Measurements from ENCODE around the gene PTPN3. TPM values are rescaled to one million over a fixed set of nuclear protein-coding genes. Genes with fewer than 3 reads are reported as not detected.

Gene PTPN3
- polyA plus RNA-seq, 2 of the 4 experiments (the other 2 are of a cell fraction), result 8.9 to 20.3 TPM

GRCh38 chr9:109401169-109401989, 96.7 kb downstream of the PTPN3 start:
- DNase-seq (ENCODE audit: low read depth in 1 of 2, low spot score in 1 of 2), result peak; percentile 67 to 74
- Histone ChIP-seq H3K9me3 (no peaks in the 10 kb centered on the region), H3K27ac (no peak overlapping the region), H3K4me2 (no peak overlapping the region), H3K4me1 (no peaks in the 10 kb centered on the region), H3K4me3 (no peak overlapping the region)
- no peak for FAIRE-seq
- TF ChIP-seq EHF (CRISPR knock-in tag; IDR thresholded peaks at IDR 0.05) (no peak), CTCF (IDR thresholded peaks at IDR 0.05) (peak; percentile 91), E2F6 (IDR thresholded peaks at IDR 0.05; ENCODE audit: borderline replicate concordance, low read depth) (no peak), JUN (IDR thresholded peaks at IDR 0.05) (no peak), RARB (CRISPR knock-in tag; IDR thresholded peaks at IDR 0.05) (no peak), SMC3 (IDR thresholded peaks at IDR 0.05) (peak; percentile 80), NR3C1 (IDR thresholded peaks at IDR 0.05) (no peak), RAD21 (conservative IDR thresholded peaks at IDR 0.05 in 1 of 2, IDR thresholded peaks at IDR 0.05 in 1 of 2) (peak; percentile 78 to 80)
- ChIA-PET POLR2A (no interaction called here), CTCF (interaction anchor here (0.6 to 5.0 kb wide), 39 partner anchors 10 to 524 kb away, joined by 3 to 31 read pairs (median 3); partner anchors contain the start of gene EPB41L4B)
- peak; percentile 98 for ATAC-seq
- WGBS (ENCODE audit: missing lambda C conversion rate), result 54% methylated on average over 13 of the region's 13 CpGs

- DNase-seq (ENCODE audit: low read depth in 1 of 2, low spot score in 1 of 2) (no peak), FAIRE-seq (no peak), ATAC-seq (no peak)
- 89% methylated on average over 6 of the region's 6 CpGs for WGBS (ENCODE audit: missing lambda C conversion rate)
- Histone ChIP-seq H3K4me2 (no peak overlapping the region), H3K27ac (no peak overlapping the region), H3K9me3 (no peaks in the 10 kb centered on the region), H3K4me1 (no peaks in the 10 kb centered on the region), H3K4me3 (no peak overlapping the region)
- ChIA-PET CTCF (interaction anchor here (0.6 to 5.0 kb wide), 7 partner anchors 12 to 750 kb away, joined by 3 to 31 read pairs (median 3); no protein-coding TSS in a partner anchor), POLR2A (no interaction called here)
- TF ChIP-seq CTCF (IDR thresholded peaks at IDR 0.05) (no peak), ELK1 (IDR thresholded peaks at IDR 0.05; ENCODE audit: low read depth, low read length) (no peak), TP53 (CRISPR knock-in tag; IDR thresholded peaks at IDR 0.05) (no peak), KDM5A (IDR thresholded peaks at IDR 0.05) (no peak), MAZ (IDR thresholded peaks at IDR 0.05; ENCODE audit: borderline replicate concordance, low read depth, low read length) (no peak), CHD2 (IDR thresholded peaks at IDR 0.05; ENCODE audit: low read length, partially characterized antibody) (no peak), ATOH8 (CRISPR knock-in tag; IDR thresholded peaks at IDR 0.05; ENCODE audit: low read depth) (no peak), FOXS1 (CRISPR knock-in tag; IDR thresholded peaks at IDR 0.05) (no peak), CBX2 (IDR thresholded peaks at IDR 0.05; ENCODE audit: borderline replicate concordance, low read depth) (no peak), CHD4 (IDR thresholded peaks at IDR 0.05; ENCODE audit: borderline replicate concordance) (no peak), MAX (IDR thresholded peaks at IDR 0.05) (no peak), KDM1A (IDR thresholded peaks at IDR 0.05; ENCODE audit: low read depth) (no peak), TFCP2L1 (CRISPR knock-in tag; IDR thresholded peaks at IDR 0.05) (no peak)
These were observed 98.8 kb downstream of the PTPN3 start for GRCh38 chr9:109399258-109399767.
